ENCODE results near the gene PDZD2. TPM values are rescaled to one million over a fixed set of nuclear protein-coding genes. Genes with fewer than 3 reads are reported as not detected.

PDZD2 gene
- total RNA-seq, 1 experiment from 2014 or later: not detected

DNA sequence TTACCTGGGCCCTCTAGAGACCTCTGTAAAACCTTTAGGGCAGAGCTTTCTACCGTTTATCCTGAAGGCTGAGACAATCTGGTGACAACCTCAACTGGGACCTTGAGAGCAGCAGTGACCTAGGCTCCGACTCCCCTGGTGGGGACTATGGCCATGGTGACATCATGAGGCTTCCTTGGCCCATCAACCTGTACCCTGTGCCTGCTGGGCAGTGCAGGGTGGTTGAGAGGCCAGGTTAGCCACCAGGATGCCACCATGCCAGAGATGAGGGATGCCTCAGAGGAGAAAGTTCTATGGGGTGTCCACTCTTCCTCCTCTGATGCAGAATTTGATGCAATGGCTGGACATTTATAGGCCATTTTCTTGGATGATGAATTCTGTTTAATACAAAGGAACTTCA lies 194.8 kb downstream of the PDZD2 start:
- intact Hi-C loops (cut with micrococcal nuclease; ENCODE audit: unreplicated experiment): no loop called here

GRCh38 chr5:31844622-31845345 lies 205.9 kb downstream of the PDZD2 start:
- no peak for DNase-seq
- Histone ChIP-seq H2AFZ (no peak overlapping the region), H3K27me3 (ENCODE audit: insufficient read depth, low read depth) (peaks cover 91% of the 10 kb centered on the region), H3K79me2 (ENCODE audit: low read depth) (no peaks in the 10 kb centered on the region), H3K36me3 (ENCODE audit: low read depth) (no peaks in the 10 kb centered on the region), H3K9me3 (ENCODE audit: insufficient read depth, low read depth) (no peaks in the 10 kb centered on the region), H3K27ac (no peak overlapping the region), H3K4me3 (no peak overlapping the region), H4K20me1 (ENCODE audit: insufficient read depth) (peaks cover 3% of the 10 kb centered on the region; the same call in 1 of the 2 replicates), H3F3A (ENCODE audit: insufficient read depth, low read depth) (no peaks in the 10 kb centered on the region), H3K4me1 (replicated peaks; ENCODE audit: insufficient read depth) (no peaks in the 10 kb centered on the region), H3K9me2 (ENCODE audit: insufficient read depth) (no peaks in the 10 kb centered on the region), H3K4me2 (no peak overlapping the region)
- intact Hi-C loops (cut with micrococcal nuclease; ENCODE audit: unreplicated experiment): no loop called here
- POLR2A ChIA-PET (ENCODE audit: unreplicated experiment): no interaction called here
- TF ChIP-seq, protein P1, sequence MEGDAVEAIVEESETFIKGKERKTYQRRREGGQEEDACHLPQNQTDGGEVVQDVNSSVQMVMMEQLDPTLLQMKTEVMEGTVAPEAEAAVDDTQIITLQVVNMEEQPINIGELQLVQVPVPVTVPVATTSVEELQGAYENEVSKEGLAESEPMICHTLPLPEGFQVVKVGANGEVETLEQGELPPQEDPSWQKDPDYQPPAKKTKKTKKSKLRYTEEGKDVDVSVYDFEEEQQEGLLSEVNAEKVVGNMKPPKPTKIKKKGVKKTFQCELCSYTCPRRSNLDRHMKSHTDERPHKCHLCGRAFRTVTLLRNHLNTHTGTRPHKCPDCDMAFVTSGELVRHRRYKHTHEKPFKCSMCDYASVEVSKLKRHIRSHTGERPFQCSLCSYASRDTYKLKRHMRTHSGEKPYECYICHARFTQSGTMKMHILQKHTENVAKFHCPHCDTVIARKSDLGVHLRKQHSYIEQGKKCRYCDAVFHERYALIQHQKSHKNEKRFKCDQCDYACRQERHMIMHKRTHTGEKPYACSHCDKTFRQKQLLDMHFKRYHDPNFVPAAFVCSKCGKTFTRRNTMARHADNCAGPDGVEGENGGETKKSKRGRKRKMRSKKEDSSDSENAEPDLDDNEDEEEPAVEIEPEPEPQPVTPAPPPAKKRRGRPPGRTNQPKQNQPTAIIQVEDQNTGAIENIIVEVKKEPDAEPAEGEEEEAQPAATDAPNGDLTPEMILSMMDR (conservative IDR thresholded peaks at IDR 0.05): no peak
- no peak for TF ChIP-seq EZH2 (IDR thresholded peaks at IDR 0.05; ENCODE audit: low read depth)
- BruUV-seq (replicated peaks): no TSS peak
- CTCF ChIA-PET: no interaction called here

More for the DNA sequence above, 194.8 kb downstream of the PDZD2 start:
- H3K27me3 ChIP-seq (ENCODE audit: insufficient read depth, low read depth): peaks cover 58% of the 10 kb centered on the region
- H3K4me2 ChIP-seq: no peak overlapping the region
- no peaks in the 10 kb centered on the region for H3F3A ChIP-seq (ENCODE audit: insufficient read depth, low read depth)
- ChIA-PET CTCF (interaction anchor here (0.6 kb wide), 1 partner anchor 277 kb away, joined by 6 read pairs; no protein-coding TSS in a partner anchor), POLR2A (ENCODE audit: unreplicated experiment) (no interaction called here)
- no peaks in the 10 kb centered on the region for H4K20me1 ChIP-seq (ENCODE audit: insufficient read depth)
- no peak for DNase-seq
- H3K27ac ChIP-seq: no peak overlapping the region
- H2AFZ ChIP-seq: no peak overlapping the region
- H3K36me3 ChIP-seq (ENCODE audit: low read depth): no peaks in the 10 kb centered on the region
- H3K4me3 ChIP-seq: no peak overlapping the region
- H3K79me2 ChIP-seq (ENCODE audit: low read depth): no peaks in the 10 kb centered on the region
- H3K9me3 ChIP-seq (ENCODE audit: insufficient read depth, low read depth): peaks cover 3% of the 10 kb centered on the region; the same call in 1 of the 2 replicates
- BruUV-seq (replicated peaks): no TSS peak
- H3K9me2 ChIP-seq (ENCODE audit: insufficient read depth): no peaks in the 10 kb centered on the region
- TF ChIP-seq EZH2 (IDR thresholded peaks at IDR 0.05; ENCODE audit: low read depth): no peak
- TF ChIP-seq, protein P1 (conservative IDR thresholded peaks at IDR 0.05): no peak
- no peaks in the 10 kb centered on the region for H3K4me1 ChIP-seq (replicated peaks; ENCODE audit: insufficient read depth)

DNA sequence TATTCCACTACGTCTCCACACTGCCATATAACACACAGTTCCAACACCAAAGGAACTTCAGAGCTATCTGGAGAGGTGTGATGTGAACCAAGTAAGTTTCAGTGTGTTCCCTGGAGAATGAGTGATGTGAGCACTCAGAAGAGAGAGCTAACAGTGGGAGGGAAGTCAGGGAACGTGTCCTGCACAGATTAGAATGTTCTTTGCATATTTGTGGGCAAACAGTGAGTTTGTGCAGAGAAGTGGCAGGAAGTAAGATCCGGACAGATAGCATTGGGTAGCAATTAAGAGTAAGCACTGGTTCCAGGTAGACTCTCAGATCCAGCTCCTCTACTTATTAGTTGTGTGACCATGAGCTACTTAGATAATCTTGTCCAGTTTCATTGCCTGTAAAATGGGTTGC lies 206.4 kb downstream of the PDZD2 start:
- POLR2A ChIA-PET (ENCODE audit: unreplicated experiment): no interaction called here
- DNase-seq: no peak
- BruUV-seq (replicated peaks): no TSS peak

More for the DNA sequence above, 206.4 kb downstream of the PDZD2 start:
- CTCF ChIA-PET: no interaction called here
- Histone ChIP-seq H3K4me3 (no peak overlapping the region), H3K4me2 (no peak overlapping the region), H2AFZ (no peak overlapping the region), H4K20me1 (ENCODE audit: insufficient read depth) (peaks cover 3% of the 10 kb centered on the region; the same call in 1 of the 2 replicates), H3K36me3 (ENCODE audit: low read depth) (no peaks in the 10 kb centered on the region), H3K9me2 (ENCODE audit: insufficient read depth) (no peaks in the 10 kb centered on the region), H3K4me1 (replicated peaks; ENCODE audit: insufficient read depth) (no peaks in the 10 kb centered on the region), H3K9me3 (ENCODE audit: insufficient read depth, low read depth) (no peaks in the 10 kb centered on the region), H3F3A (ENCODE audit: insufficient read depth, low read depth) (no peaks in the 10 kb centered on the region), H3K27me3 (ENCODE audit: insufficient read depth, low read depth) (peaks cover 91% of the 10 kb centered on the region), H3K27ac (no peak overlapping the region), H3K79me2 (ENCODE audit: low read depth) (no peaks in the 10 kb centered on the region)
- intact Hi-C loops (cut with micrococcal nuclease; ENCODE audit: unreplicated experiment): no loop called here
- TF ChIP-seq, protein P1 (conservative IDR thresholded peaks at IDR 0.05): no peak
- no peak for TF ChIP-seq EZH2 (IDR thresholded peaks at IDR 0.05; ENCODE audit: low read depth)

Data from PC-9 (cell line).